K562 (cell line): ENCODE data around the gene YIF1A. TPM values are rescaled to one million over a fixed set of nuclear protein-coding genes. Genes with fewer than 3 reads are reported as not detected.

ENCODE experiments used
- C11orf30 ChIP-seq: fragments of 450-650 bp; IDR thresholded peaks from 2 replicates; pipeline ENCODE4 v1.6.1; 2016; ENCODE audit warnings: low read depth, mild to moderate bottlenecking
- CBX3 ChIP-seq, 2 experiments: IDR thresholded peaks; 1 replicate in 1 of 2; 2 replicates in 1 of 2; pipeline ENCODE4 v1.6.1; 2012; ENCODE audit warnings: inconsistent platforms in 2 of 2, low read length in 2 of 2, borderline replicate concordance in 1 of 2, control low read depth in 1 of 2
- MAFF ChIP-seq: IDR thresholded peaks from 2 replicates; pipeline ENCODE4 v1.6.1; 2012; ENCODE audit warnings: low read length, improper control_type of control experiment
- MTA3 ChIP-seq: fragments of 450-650 bp; formaldehyde crosslinking; IDR thresholded peaks from 2 replicates; pipeline ENCODE4 v1.6.1; 2017; ENCODE audit warnings: mild to moderate bottlenecking, borderline replicate concordance
- MXD1 ChIP-seq: fragments of 250-450 bp; sonication (Bioruptor Pico); IDR thresholded peaks from 2 replicates; pipeline ENCODE4 v1.8.0; 2021; ENCODE audit warnings: borderline replicate concordance, mild to moderate bottlenecking, moderate library complexity; ENCODE audit not compliant: poor library complexity, severe bottlenecking
- NCOA1 ChIP-seq: fragments of 450-650 bp; IDR thresholded peaks from 2 replicates; pipeline ENCODE4 v1.6.1; 2016; ENCODE audit warnings: low read depth
- NELFE ChIP-seq: IDR thresholded peaks from 2 replicates; pipeline ENCODE4 v1.6.1; 2011; ENCODE audit warnings: mild to moderate bottlenecking; ENCODE audit not compliant: insufficient read depth, insufficient read length
- NONO ChIP-seq, 2 experiments: fragments of 200-400 bp in 1 of 2; fragments of 450-650 bp in 1 of 2; formaldehyde crosslinking in 1 of 2; IDR thresholded peaks; 2 replicates each; pipeline ENCODE4 v1.6.1; 2017; ENCODE audit warnings: low read depth in 2 of 2, mild to moderate bottlenecking in 2 of 2, moderate library complexity in 2 of 2, low read length in 1 of 2
- RFX1 ChIP-seq: fragments of 450-650 bp; IDR thresholded peaks from 2 replicates; pipeline ENCODE4 v1.6.1; 2016; ENCODE audit warnings: mild to moderate bottlenecking, moderate library complexity
- SLC30A9 ChIP-seq: fragments of 250-450 bp; sonication (Bioruptor Pico); IDR thresholded peaks from 2 replicates; pipeline ENCODE4 v1.8.0; 2022; ENCODE audit warnings: mild to moderate bottlenecking, moderate library complexity
- SMAD4 ChIP-seq: fragments of 250-450 bp; sonication (Bioruptor Pico); conservative IDR thresholded peaks from 2 replicates; pipeline ENCODE4 v1.8.0; 2021; ENCODE audit warnings: inconsistent platforms, mild to moderate bottlenecking, moderate library complexity
- XRCC3 ChIP-seq: fragments of 450-650 bp; IDR thresholded peaks from 2 replicates; pipeline ENCODE4 v1.6.1; 2017; ENCODE audit warnings: mild to moderate bottlenecking, moderate library complexity
- ZNF274 ChIP-seq: IDR thresholded peaks from 2 replicates; pipeline ENCODE4 v1.6.1; 2011; ENCODE audit warnings: low read depth, mild to moderate bottlenecking, low read length, moderate library complexity, borderline replicate concordance
- ZNF280B ChIP-seq: fragments of 250-450 bp; sonication (Bioruptor Pico); IDR thresholded peaks from 2 replicates; pipeline ENCODE4 v1.5.1; 2021; ENCODE audit warnings: mild to moderate bottlenecking
- polyA plus RNA-seq, 8 experiments: library from polyadenylated mRNA; depleted of rRNA in 4 of 8; stranded (reverse) in 5 of 8; unstranded in 3 of 8; fragments of >200 nt; fragmentation: Nextera tagmentation in 2 of 8; fragmentation: Illumina TruSeq in 1 of 8; extraction: Ambion mirVana in 2 of 8; extraction: Trizol in 1 of 8; gene quantifications; 2 replicates each; pipeline versions ENCODE4 v1.2.1 to v1.2.3, GENCODE V29; 2011 to 2014; ENCODE audit warnings: inconsistent platforms in 1 of 8, missing spikeins in 1 of 8
- total RNA-seq, 7 experiments: library from RNA; depleted of rRNA in 6 of 7; stranded (reverse); fragments of >200 nt in 6 of 7; fragmentation: Illumina TruSeq in 2 of 7; extraction: Trizol in 2 of 7; gene quantifications; 2 replicates each; pipeline versions ENCODE4 v1.2.1 to v1.2.3, GENCODE V29; 2011 to 2021; ENCODE audit warnings: low replicate concordance in 1 of 7
- TF ChIP-seq, protein P1 (sequence below), 2 experiments: fragments of 450-650 bp; conservative IDR thresholded peaks; 2 replicates each; pipeline ENCODE4 v1.6.1; 2017; ENCODE audit warnings: mild to moderate bottlenecking in 2 of 2, moderate library complexity in 2 of 2
- TF ChIP-seq, protein P2 (sequence below), 2 experiments: IDR thresholded peaks; 2 replicates each; pipeline ENCODE4 v1.6.1; 2012; ENCODE audit warnings: improper control_type of control experiment in 2 of 2, low read depth in 2 of 2, low read length in 2 of 2, borderline replicate concordance in 1 of 2
- TF ChIP-seq, protein P3 (sequence below): fragments of 250-450 bp; sonication (Bioruptor Pico); IDR thresholded peaks from 2 replicates; pipeline ENCODE4 v1.8.0; 2021; ENCODE audit warnings: moderate library complexity, mild to moderate bottlenecking, inconsistent platforms
- TF ChIP-seq, protein P4 (sequence below), 2 experiments: fragments of 150-350 bp in 1 of 2; IDR thresholded peaks; 2 replicates each; pipeline ENCODE4 v1.6.1; 2012 to 2016; ENCODE audit warnings: low read depth in 2 of 2, low read length in 2 of 2, mild to moderate bottlenecking in 1 of 2, moderate library complexity in 1 of 2

The YIF1A gene
- total and polyA plus RNA-seq, 9 of the 15 experiments (the other 6 are each of a cell fraction or from before 2014, with no cell fraction given) = 8.6 to 121 (median 77.2) TPM

DNA sequence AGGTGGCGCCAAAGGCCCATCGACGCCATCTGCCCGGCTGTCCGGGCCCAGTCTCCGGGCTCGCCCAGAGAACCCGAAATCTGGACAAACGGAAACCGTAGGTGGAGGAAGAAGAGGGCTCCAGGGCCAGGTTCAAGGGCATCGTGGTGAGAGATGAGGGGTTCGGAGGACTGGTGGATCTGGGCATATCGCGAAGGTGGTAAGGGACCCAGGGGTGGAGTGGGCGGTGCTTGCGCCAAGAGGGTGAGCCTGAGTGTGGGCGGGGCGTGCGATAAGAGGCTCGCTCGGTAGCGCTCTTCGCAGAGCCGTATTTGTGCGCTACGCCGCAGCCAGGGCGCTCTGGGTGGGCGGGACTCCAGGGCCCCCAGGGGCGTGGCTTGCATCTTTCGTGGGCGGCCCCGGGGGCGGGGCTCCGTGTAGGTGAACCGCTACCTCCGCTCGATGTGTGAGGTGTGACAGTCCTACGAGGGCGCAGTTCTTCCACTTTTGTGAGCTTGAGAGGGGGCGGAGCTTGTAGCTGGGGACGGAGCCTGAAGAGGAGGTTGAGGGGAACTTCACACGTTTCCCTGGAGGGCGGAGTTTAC, 23.1 kb upstream of the YIF1A start (continued):
- no peak for TF ChIP-seq C11orf30
- no peak for TF ChIP-seq ZNF274
- TF ChIP-seq NONO (IDR thresholded peaks at IDR 0.05; ENCODE audit: low read depth in 2 of 2, low read length in 1 of 2) = no peak
- no peak for TF ChIP-seq MXD1 (CRISPR knock-in tag)
- no peak; a peak in 1 of 3 replicates for TF ChIP-seq CBX3 (IDR thresholded peaks at IDR 0.05; ENCODE audit: borderline replicate concordance in 1 of 2, low read length in 2 of 2)
- TF ChIP-seq, protein P1, sequence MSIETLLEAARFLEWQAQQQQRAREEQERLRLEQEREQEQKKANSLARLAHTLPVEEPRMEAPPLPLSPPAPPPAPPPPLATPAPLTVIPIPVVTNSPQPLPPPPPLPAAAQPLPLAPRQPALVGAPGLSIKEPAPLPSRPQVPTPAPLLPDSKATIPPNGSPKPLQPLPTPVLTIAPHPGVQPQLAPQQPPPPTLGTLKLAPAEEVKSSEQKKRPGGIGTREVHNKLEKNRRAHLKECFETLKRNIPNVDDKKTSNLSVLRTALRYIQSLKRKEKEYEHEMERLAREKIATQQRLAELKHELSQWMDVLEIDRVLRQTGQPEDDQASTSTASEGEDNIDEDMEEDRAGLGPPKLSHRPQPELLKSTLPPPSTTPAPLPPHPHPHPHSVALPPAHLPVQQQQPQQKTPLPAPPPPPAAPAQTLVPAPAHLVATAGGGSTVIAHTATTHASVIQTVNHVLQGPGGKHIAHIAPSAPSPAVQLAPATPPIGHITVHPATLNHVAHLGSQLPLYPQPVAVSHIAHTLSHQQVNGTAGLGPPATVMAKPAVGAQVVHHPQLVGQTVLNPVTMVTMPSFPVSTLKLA (conservative IDR thresholded peaks at IDR 0.05) = peak in 1 of 2 experiments; percentile 78; a peak in 2 of 4 replicates
- TF ChIP-seq MAFF = no peak
- TF ChIP-seq, protein P2, sequence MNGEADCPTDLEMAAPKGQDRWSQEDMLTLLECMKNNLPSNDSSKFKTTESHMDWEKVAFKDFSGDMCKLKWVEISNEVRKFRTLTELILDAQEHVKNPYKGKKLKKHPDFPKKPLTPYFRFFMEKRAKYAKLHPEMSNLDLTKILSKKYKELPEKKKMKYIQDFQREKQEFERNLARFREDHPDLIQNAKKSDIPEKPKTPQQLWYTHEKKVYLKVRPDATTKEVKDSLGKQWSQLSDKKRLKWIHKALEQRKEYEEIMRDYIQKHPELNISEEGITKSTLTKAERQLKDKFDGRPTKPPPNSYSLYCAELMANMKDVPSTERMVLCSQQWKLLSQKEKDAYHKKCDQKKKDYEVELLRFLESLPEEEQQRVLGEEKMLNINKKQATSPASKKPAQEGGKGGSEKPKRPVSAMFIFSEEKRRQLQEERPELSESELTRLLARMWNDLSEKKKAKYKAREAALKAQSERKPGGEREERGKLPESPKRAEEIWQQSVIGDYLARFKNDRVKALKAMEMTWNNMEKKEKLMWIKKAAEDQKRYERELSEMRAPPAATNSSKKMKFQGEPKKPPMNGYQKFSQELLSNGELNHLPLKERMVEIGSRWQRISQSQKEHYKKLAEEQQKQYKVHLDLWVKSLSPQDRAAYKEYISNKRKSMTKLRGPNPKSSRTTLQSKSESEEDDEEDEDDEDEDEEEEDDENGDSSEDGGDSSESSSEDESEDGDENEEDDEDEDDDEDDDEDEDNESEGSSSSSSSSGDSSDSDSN (IDR thresholded peaks at IDR 0.05; ENCODE audit: borderline replicate concordance in 1 of 2, low read depth in 2 of 2, low read length in 2 of 2) = no peak
- no peak for TF ChIP-seq NCOA1
- TF ChIP-seq, protein P3, sequence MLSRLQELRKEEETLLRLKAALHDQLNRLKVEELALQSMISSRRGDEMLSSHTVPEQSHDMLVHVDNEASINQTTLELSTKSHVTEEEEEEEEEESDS (CRISPR knock-in tag) = no peak
- TF ChIP-seq, protein P4, sequence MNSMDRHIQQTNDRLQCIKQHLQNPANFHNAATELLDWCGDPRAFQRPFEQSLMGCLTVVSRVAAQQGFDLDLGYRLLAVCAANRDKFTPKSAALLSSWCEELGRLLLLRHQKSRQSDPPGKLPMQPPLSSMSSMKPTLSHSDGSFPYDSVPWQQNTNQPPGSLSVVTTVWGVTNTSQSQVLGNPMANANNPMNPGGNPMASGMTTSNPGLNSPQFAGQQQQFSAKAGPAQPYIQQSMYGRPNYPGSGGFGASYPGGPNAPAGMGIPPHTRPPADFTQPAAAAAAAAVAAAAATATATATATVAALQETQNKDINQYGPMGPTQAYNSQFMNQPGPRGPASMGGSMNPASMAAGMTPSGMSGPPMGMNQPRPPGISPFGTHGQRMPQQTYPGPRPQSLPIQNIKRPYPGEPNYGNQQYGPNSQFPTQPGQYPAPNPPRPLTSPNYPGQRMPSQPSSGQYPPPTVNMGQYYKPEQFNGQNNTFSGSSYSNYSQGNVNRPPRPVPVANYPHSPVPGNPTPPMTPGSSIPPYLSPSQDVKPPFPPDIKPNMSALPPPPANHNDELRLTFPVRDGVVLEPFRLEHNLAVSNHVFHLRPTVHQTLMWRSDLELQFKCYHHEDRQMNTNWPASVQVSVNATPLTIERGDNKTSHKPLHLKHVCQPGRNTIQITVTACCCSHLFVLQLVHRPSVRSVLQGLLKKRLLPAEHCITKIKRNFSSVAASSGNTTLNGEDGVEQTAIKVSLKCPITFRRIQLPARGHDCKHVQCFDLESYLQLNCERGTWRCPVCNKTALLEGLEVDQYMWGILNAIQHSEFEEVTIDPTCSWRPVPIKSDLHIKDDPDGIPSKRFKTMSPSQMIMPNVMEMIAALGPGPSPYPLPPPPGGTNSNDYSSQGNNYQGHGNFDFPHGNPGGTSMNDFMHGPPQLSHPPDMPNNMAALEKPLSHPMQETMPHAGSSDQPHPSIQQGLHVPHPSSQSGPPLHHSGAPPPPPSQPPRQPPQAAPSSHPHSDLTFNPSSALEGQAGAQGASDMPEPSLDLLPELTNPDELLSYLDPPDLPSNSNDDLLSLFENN (IDR thresholded peaks at IDR 0.05; ENCODE audit: low read depth in 2 of 2, low read length in 2 of 2) = 0 out of 4 replicates have a peak, but pooled peaks of 1 of the 2 experiments have one; percentile 7
- TF ChIP-seq XRCC3 = no peak
- no peak for TF ChIP-seq NELFE
- TF ChIP-seq RFX1 = no peak
- TF ChIP-seq ZNF280B (CRISPR knock-in tag) = no peak
- no peak for TF ChIP-seq SMAD4 (CRISPR knock-in tag)
- peak; percentile 90; the same call in 1 of the 2 replicates for TF ChIP-seq MTA3
- TF ChIP-seq SLC30A9 (CRISPR knock-in tag) = no peak
